ENCODE results near the gene RAP1A. TPM values are rescaled to one million over a fixed set of nuclear protein-coding genes. Genes with fewer than 3 reads are reported as not detected.

The RAP1A gene
- total and polyA plus RNA-seq, 3 experiments from 2014 or later, result 60.8 to 256 (median 252) TPM

DNA sequence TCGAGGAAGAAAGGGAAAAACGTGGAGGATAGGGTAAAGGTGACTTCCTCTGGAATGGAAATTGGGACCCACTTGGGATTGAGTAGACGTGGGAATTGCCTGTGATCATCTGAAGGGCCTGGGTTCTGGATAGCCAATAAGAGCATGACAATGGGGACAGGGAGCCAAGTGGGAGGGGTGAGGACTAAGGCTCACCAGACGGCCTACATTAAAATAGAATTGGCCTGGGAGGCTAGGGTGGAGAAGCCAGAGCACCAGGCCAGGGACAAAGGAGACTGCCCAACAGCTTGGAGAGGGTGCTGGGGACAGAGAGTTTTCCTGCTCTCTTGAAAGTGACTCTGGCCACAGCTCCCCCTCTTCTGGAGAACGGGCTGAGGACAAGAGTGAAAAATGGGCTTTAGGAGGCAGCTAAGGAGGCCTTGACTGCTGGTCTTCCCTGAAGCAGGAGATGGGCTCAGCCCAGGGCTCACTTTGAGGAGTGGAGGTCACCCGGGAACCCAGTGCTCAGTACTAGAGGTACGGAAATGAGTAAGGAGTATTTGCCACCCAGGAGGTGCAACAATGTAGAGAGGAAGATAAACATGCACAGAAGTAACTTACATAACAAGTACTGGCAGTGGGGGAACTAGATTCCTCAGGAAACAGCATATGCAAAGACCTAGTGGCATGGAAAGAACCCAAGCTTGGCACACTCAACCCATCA is 100.8 kb downstream of the RAP1A start:
- Mint-ChIP-seq H3K9me3 (no peaks in the 10 kb centered on the region), H3K4me3 (no peak overlapping the region), H3K36me3 (peaks cover 3 to 18% (median 5%) of the 10 kb centered on the region in 3 donors), H3K4me1 (peaks cover 16 to 29% (median 27%) of the 10 kb centered on the region in 3 donors), H3K27me3 (peaks cover 0 to 2% of the 10 kb centered on the region in 2 donors), H3K27ac (peak overlapping the region; percentile 26 to 85 (median 63))
- H3K36me3 ChIP-seq (ENCODE audit: insufficient read depth, low read length), result no peaks in the 10 kb centered on the region
- H3K27ac ChIP-seq (ENCODE audit: low read depth, low read length), result no peak overlapping the region
- CTCF ChIA-PET, result interaction anchor here (1.2 kb wide), 1 partner anchor 15 kb away, joined by 3 read pairs; no protein-coding TSS in a partner anchor
- H3K27me3 ChIP-seq (ENCODE audit: insufficient read depth, low read length, poor library complexity, severe bottlenecking), result no peaks in the 10 kb centered on the region
- no peak overlapping the region for H3K4me3 ChIP-seq (ENCODE audit: low read length)
- POLR2A ChIA-PET, result no interaction called here
- H3K4me1 ChIP-seq (ENCODE audit: insufficient read depth, low read length), result peaks cover 10% of the 10 kb centered on the region
- no peaks in the 10 kb centered on the region for H3K9me3 ChIP-seq (ENCODE audit: low read length)
- DNase-seq, result no peak

DNA sequence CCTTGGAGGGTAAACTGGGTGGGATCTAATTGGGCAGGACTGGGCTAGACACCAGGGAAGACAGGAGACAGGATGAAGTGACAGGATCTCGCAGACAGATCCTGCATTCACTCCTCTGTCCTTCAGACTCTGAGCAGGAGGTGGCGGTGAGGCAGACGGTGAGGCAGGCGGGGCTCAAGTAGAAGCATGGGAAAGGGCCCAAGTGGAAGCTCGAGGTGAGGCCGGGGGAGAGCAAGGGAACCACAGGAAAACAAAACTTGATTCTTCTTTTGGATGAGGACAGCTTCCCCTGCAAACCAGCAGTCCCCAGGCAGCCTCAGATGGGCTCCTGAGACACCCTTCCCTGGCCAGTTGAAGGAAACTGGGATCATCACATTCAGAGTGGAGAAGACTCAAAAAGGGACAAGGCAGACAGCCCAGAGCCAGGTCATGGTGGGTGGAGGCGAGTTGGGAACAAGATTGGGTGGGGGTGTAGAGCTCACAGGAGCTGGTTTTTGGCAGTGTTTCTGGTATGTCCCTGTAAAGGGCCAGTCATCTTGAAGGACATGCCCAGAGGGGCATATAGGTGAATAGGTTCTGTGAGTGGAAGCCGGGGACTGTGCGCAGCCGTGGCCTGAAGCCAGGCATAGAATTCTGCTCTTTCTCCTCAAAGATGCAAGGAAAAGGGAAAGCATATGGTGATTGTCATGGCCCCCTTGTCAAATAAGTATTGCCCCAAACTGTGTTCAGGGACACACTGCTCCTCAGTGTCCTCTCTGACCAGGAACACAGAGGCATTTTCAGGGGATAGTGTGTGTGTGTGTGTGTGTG is 101.6 kb downstream of the RAP1A start:
- ChIA-PET CTCF (no interaction called here), POLR2A (no interaction called here)
- Mint-ChIP-seq H3K27ac (peak overlapping the region; percentile 38 to 85 (median 80)), H3K4me1 (peaks cover 16 to 29% (median 27%) of the 10 kb centered on the region in 3 donors), H3K27me3 (peaks cover 0 to 2% of the 10 kb centered on the region in 2 donors), H3K4me3 (no peak overlapping the region), H3K9me3 (no peaks in the 10 kb centered on the region), H3K36me3 (peaks cover 3 to 14% (median 5%) of the 10 kb centered on the region in 3 donors)
- no peaks in the 10 kb centered on the region for H3K27me3 ChIP-seq (ENCODE audit: insufficient read depth, low read length, poor library complexity, severe bottlenecking)
- no peaks in the 10 kb centered on the region for H3K9me3 ChIP-seq (ENCODE audit: low read length)
- H3K27ac ChIP-seq (ENCODE audit: low read depth, low read length), result no peak overlapping the region
- no peaks in the 10 kb centered on the region for H3K36me3 ChIP-seq (ENCODE audit: insufficient read depth, low read length)
- no peak overlapping the region for H3K4me3 ChIP-seq (ENCODE audit: low read length)
- peaks cover 10% of the 10 kb centered on the region for H3K4me1 ChIP-seq (ENCODE audit: insufficient read depth, low read length)
- DNase-seq, result no peak

DNA sequence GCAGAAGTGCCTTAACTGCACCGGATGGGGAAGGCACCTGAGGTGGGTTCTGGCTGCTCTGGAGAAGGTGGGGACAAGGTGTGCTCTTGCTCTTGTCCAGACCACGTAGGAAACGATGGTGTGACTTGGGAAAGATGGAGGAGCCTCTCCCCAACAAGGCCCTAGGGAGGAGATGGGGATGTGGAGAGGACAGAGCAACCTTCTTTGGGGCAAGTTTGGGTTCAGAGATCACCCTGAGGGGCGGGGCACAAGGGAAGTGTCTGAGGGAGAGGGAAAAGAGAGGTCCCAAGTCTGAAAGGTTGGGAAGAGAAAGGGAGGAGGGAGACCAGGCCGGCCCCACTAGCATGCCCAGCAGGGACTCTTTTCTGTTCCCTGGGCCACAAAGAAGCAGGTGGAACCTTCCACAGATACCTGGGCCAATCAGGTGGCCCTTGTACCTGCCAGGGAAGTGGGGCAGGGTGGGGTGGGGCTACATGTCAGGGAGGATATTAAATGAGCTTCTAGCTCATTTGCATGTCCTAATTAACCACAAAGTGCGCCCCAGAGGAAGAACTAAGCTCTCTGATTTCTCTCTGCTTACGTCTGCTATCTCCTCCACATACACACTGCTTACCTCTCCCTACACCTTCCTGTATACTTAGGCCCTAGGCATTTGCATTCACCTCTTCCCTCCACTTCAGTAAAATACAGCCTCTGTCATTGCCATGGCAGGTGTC is 103.7 kb downstream of the RAP1A start:
- H3K36me3 ChIP-seq (ENCODE audit: insufficient read depth, low read length), result no peaks in the 10 kb centered on the region
- peaks cover 10% of the 10 kb centered on the region for H3K4me1 ChIP-seq (ENCODE audit: insufficient read depth, low read length)
- H3K9me3 ChIP-seq (ENCODE audit: low read length), result no peaks in the 10 kb centered on the region
- DNase-seq, result peak in 1 of 5 donors; percentile 29
- ChIA-PET CTCF (no interaction called here), POLR2A (no interaction called here)
- peaks cover 0 to 2% of the 10 kb centered on the region in 2 donors for H3K27me3 Mint-ChIP-seq
- no peaks in the 10 kb centered on the region for H3K36me3 Mint-ChIP-seq
- no peaks in the 10 kb centered on the region for H3K27me3 ChIP-seq (ENCODE audit: insufficient read depth, low read length, poor library complexity, severe bottlenecking)
- peak overlapping the region; percentile 19 to 91 (median 78) for H3K27ac Mint-ChIP-seq
- H3K27ac ChIP-seq (ENCODE audit: low read depth, low read length), result no peak overlapping the region
- no peaks in the 10 kb centered on the region for H3K9me3 Mint-ChIP-seq
- H3K4me1 Mint-ChIP-seq, result peaks cover 16 to 27% (median 27%) of the 10 kb centered on the region in 3 donors
- no peak overlapping the region for H3K4me3 ChIP-seq (ENCODE audit: low read length)
- no peak overlapping the region for H3K4me3 Mint-ChIP-seq

DNA sequence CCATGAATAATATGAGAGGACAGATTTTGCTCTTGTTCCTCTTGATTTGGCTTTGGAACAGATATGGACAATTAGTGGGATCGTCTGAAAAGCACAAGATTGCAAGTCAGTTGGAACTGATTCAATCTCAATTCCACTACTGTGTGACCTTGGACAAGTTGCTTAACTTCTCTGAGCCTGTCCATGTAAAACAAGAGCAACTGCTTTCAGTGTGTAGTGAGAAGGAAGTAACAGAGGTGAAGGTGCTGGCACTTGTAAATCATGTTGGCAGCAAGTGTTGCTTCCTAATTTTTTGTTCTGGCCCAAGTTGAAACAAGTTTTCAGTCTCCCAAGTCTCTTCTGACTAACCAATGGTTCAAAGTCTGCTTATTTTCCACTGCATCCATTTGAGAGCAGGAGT is 104.3 kb downstream of the RAP1A start:
- CTCF ChIA-PET, result no interaction called here

DNA sequence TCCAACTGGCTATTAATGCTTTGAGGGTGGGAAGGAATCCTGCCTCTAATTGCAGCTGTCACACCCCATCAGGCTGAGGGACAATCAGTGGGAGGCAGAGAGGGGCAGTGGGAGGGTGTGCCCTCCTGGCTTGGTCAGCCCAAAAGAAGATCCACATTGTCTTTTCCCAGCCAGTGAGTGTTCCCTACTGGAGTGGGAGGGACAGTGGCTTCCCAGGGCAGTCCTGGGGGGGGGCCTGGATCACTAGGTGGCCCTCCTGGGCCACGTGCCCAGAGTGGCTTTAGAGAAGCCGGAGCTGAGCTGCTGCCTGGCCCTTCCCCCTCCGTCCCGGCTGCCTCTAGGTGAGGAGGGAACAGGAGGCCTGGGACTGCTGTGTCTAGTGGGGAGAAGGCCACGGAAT is 105.6 kb downstream of the RAP1A start:
- ChIA-PET POLR2A (no interaction called here), CTCF (interaction anchor here (1.3 kb wide), 1 partner anchor 13 kb away, joined by 3 read pairs; no protein-coding TSS in a partner anchor)
- Mint-ChIP-seq H3K4me3 (no peak overlapping the region), H3K9me3 (no peaks in the 10 kb centered on the region), H3K4me1 (peaks cover 16 to 27% (median 27%) of the 10 kb centered on the region in 3 donors), H3K27ac (no peak overlapping the region), H3K36me3 (no peaks in the 10 kb centered on the region), H3K27me3 (peaks cover 0 to 2% of the 10 kb centered on the region in 2 donors)
- Histone ChIP-seq H3K27me3 (ENCODE audit: insufficient read depth, low read length, poor library complexity, severe bottlenecking) (no peaks in the 10 kb centered on the region), H3K36me3 (ENCODE audit: insufficient read depth, low read length) (no peaks in the 10 kb centered on the region), H3K27ac (ENCODE audit: low read depth, low read length) (no peak overlapping the region), H3K4me3 (ENCODE audit: low read length) (no peak overlapping the region), H3K4me1 (ENCODE audit: insufficient read depth, low read length) (peaks cover 10% of the 10 kb centered on the region), H3K9me3 (ENCODE audit: low read length) (no peaks in the 10 kb centered on the region)
- no peak for DNase-seq

More for the DNA sequence above, 104.3 kb downstream of the RAP1A start:
- H3K27ac ChIP-seq (ENCODE audit: low read depth, low read length), result no peak overlapping the region
- no peak overlapping the region for H3K4me3 ChIP-seq (ENCODE audit: low read length)
- no peak for DNase-seq
- POLR2A ChIA-PET, result no interaction called here
- H3K27ac Mint-ChIP-seq, result peak overlapping the region in 7 of 8 donors; percentile 3 to 88 (median 59)
- H3K9me3 Mint-ChIP-seq, result no peaks in the 10 kb centered on the region
- no peaks in the 10 kb centered on the region for H3K27me3 ChIP-seq (ENCODE audit: insufficient read depth, low read length, poor library complexity, severe bottlenecking)
- peaks cover 10% of the 10 kb centered on the region for H3K4me1 ChIP-seq (ENCODE audit: insufficient read depth, low read length)
- H3K36me3 ChIP-seq (ENCODE audit: insufficient read depth, low read length), result no peaks in the 10 kb centered on the region
- H3K4me3 Mint-ChIP-seq, result no peak overlapping the region
- no peaks in the 10 kb centered on the region for H3K9me3 ChIP-seq (ENCODE audit: low read length)
- peaks cover 0 to 2% of the 10 kb centered on the region in 2 donors for H3K27me3 Mint-ChIP-seq
- peaks cover 16 to 27% (median 27%) of the 10 kb centered on the region in 3 donors for H3K4me1 Mint-ChIP-seq
- H3K36me3 Mint-ChIP-seq, result no peaks in the 10 kb centered on the region

DNA sequence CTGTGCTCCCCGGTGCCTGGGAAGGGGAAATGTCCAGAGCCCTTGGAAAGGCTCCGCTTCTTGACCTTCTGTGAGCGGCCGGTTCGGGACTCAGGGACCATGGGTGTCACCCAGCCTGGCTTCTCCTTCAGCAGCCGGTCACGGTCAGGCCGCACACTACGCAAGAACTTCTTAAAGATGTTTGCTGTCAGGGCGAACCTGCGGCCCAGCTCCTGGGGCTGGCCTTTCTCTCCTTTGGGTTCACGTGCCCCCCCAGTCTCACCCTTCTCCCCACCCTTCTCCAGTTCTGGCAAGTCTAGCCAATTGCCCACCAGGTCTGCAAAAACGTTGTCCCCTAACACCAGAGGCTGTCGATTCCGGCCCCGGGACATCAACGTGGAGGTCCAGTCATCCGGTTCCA is 107.5 kb downstream of the RAP1A start:
- Mint-ChIP-seq H3K4me3 (no peak overlapping the region), H3K27me3 (peaks cover 0 to 2% of the 10 kb centered on the region in 2 donors), H3K27ac (no peak overlapping the region), H3K9me3 (no peaks in the 10 kb centered on the region), H3K36me3 (peaks cover 0 to 2% (median 0%) of the 10 kb centered on the region in 3 donors), H3K4me1 (peaks cover 15 to 20% (median 19%) of the 10 kb centered on the region in 3 donors)
- Histone ChIP-seq H3K27ac (ENCODE audit: low read depth, low read length) (no peak overlapping the region), H3K9me3 (ENCODE audit: low read length) (no peaks in the 10 kb centered on the region), H3K4me3 (ENCODE audit: low read length) (no peak overlapping the region), H3K27me3 (ENCODE audit: insufficient read depth, low read length, poor library complexity, severe bottlenecking) (no peaks in the 10 kb centered on the region), H3K36me3 (ENCODE audit: insufficient read depth, low read length) (no peaks in the 10 kb centered on the region), H3K4me1 (ENCODE audit: insufficient read depth, low read length) (peaks cover 10% of the 10 kb centered on the region)
- no peak for DNase-seq
- POLR2A ChIA-PET, result no interaction called here
- CTCF ChIA-PET, result no interaction called here

DNA sequence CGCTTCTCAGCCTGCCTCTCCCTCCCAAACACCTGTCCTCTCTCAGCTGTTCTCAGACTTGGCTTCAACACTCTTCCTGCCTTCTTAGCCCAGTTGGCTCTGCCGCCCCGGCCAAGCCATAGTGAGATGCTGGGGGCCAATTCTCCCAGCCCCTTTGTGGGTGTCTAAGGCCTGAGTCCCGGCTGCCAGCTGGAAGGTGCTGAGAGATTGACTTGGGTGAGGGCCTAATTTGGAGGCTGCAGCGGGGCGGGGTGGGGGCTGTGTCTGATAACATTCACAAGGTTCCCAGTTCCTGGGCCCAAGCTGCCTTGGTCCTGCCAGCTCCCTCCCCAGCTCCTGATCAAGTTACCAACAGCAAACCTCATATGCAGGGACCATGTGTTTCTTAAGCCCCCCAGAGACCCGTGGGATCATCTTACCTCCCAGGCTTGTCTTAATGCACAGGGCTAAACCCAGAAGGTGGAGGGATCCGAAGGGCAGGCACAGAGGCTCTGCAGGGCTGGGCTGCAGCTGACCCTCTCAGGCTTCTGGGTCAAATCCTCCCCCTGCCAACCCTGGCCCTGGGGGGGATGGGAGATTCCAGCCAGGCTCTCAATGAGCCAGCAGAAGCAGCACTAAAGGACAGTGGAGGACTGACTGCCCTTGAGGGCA is 109.8 kb downstream of the RAP1A start:
- H3K4me1 Mint-ChIP-seq, result peaks cover 0 to 1% (median 0%) of the 10 kb centered on the region in 3 donors
- Histone ChIP-seq H3K36me3 (ENCODE audit: insufficient read depth, low read length) (no peaks in the 10 kb centered on the region), H3K9me3 (ENCODE audit: low read length) (no peaks in the 10 kb centered on the region), H3K4me3 (ENCODE audit: low read length) (no peak overlapping the region), H3K4me1 (ENCODE audit: insufficient read depth, low read length) (no peaks in the 10 kb centered on the region), H3K27me3 (ENCODE audit: insufficient read depth, low read length, poor library complexity, severe bottlenecking) (no peaks in the 10 kb centered on the region), H3K27ac (ENCODE audit: low read depth, low read length) (no peak overlapping the region)
- no peak for DNase-seq
- POLR2A ChIA-PET, result no interaction called here
- no peak overlapping the region for H3K4me3 Mint-ChIP-seq
- no peaks in the 10 kb centered on the region for H3K9me3 Mint-ChIP-seq
- CTCF ChIA-PET, result interaction anchor here (0.8 kb wide), 1 partner anchor 15 kb away, joined by 3 read pairs; no protein-coding TSS in a partner anchor
- peaks cover 0 to 2% (median 0%) of the 10 kb centered on the region in 3 donors for H3K36me3 Mint-ChIP-seq
- no peak overlapping the region for H3K27ac Mint-ChIP-seq
- peaks cover 0 to 2% of the 10 kb centered on the region in 2 donors for H3K27me3 Mint-ChIP-seq
